Prostate gland (tissue), 2 donors: ENCODE results near the gene FOSL1. TPM values are rescaled to one million over a fixed set of nuclear protein-coding genes. Genes with fewer than 3 reads are reported as not detected.

Experiments used
- DNase-seq: peaks from one replicate; pipeline ENCODE4 v3.0.0-alpha.2; 2019; ENCODE audit warnings: low spot score
- H3K27ac ChIP-seq, 2 donors: fragments of 200-600 bp; sonication (generic); 2 replicates each; pipeline ENCODE4 v1.5.1; 2017 to 2019
- H3K27me3 ChIP-seq: fragments of 200-600 bp; sonication (generic); replicated peaks from 2 replicates; pipeline ENCODE4 v1.5.1; 2019; ENCODE audit not compliant: insufficient read depth
- H3K36me3 ChIP-seq, 2 donors: fragments of 200-600 bp; sonication (generic); 1 replicate in 1 of 2; 2 replicates in 1 of 2; pipeline versions ENCODE4 v1.5.1 to v1.8.1; 2017 to 2019
- H3K4me1 ChIP-seq: fragments of 200-600 bp; sonication (generic); replicated peaks from 2 replicates; pipeline ENCODE4 v1.5.1; 2019
- H3K4me3 ChIP-seq, 2 donors: fragments of 200-600 bp; sonication (generic); 2 replicates each; pipeline ENCODE4 v1.5.1; 2017 to 2019
- H3K9me3 ChIP-seq: fragments of 200-600 bp; sonication (generic); 2 replicates; pipeline ENCODE4 v1.5.1; 2017
- POLR2A ChIP-seq: fragments of 450-650 bp; IDR thresholded peaks from one replicate; pipeline ENCODE4 v1.6.1; 2016; ENCODE audit warnings: antibody characterized with exemption, mild to moderate bottlenecking
- POLR2AphosphoS5 ChIP-seq: sonication (generic); formaldehyde crosslinking; IDR thresholded peaks from one replicate; pipeline ENCODE4 v1.6.1; 2017; ENCODE audit warnings: antibody characterized with exemption
- WGBS: methylation state at CpG from one replicate; pipeline ENCODE4 v1.1.5; 2018; 5-methylcytosine and 5-hydroxymethylcytosine counted together
- intact Hi-C: fragments of 100-400 bp; cut with DNase I; formaldehyde crosslinking; loops from one replicate; pipeline ENCODE4 v1.14.2; 2022
- total RNA-seq, 2 donors: library from RNA; depleted of rRNA; stranded (reverse); fragments of >200 nt; gene quantifications; one replicate each; pipeline ENCODE4 v1.1.0, GENCODE V29; 2016
- TF ChIP-seq, protein P1 (sequence below), 4 experiments: fragments of 200-600 bp in 2 of 4; fragments of 450-650 bp in 2 of 4; sonication (generic) in 2 of 4; IDR thresholded peaks; 1 replicate in 3 of 4; 2 replicates in 1 of 4; pipeline ENCODE4 v1.5.1; 2016 to 2019; ENCODE audit warnings: antibody characterized with exemption in 4 of 4, mild to moderate bottlenecking in 2 of 4, moderate library complexity in 2 of 4

Gene FOSL1
- total RNA-seq, 2 donors from 2014 or later: 2.6 to 3.4 TPM

DNA sequence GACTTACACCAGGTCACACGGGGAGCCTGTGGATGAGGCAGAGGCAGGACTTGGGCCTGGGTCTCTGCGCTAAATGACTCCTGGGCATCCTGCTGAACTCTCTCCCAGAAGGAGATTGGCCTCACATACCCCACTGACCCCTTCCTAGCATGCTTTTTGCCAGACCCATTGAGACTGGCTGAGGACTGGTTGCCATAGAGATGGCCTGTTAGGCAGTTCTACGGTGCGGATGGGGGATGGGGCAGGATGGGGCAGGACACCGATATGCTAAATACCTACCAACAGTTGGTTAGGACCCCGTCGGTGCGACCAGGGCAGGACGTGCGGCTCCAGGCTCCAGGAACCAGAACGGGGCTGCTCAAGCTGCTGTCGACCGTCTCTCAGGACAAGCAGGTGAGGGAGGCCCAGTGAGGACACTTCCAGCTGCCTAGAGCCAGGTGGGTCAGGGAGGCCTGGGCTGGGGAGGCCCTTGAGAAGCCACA is 45.3 kb upstream of the FOSL1 start, which contains the start of gene TSGA10IP:
Gene TSGA10IP (plus strand): TSS at position 51 of the 482 bp plus-strand sequence. CDS start 196 bp downstream, at position 247.
- Histone ChIP-seq H3K9me3 (no peaks in the 10 kb centered on the region), H3K4me3 (no peak within 1 kb of the TSS), H3K36me3 (no peaks in the 10 kb centered on the region), H3K27me3 (no peaks in the 10 kb centered on the region), H3K4me1 (no peaks in the 10 kb centered on the region), H3K27ac (no peak within 1 kb of the TSS)
- WGBS: 67% methylated on average over 13 of the region's 13 CpGs
- TF ChIP-seq, protein P1, sequence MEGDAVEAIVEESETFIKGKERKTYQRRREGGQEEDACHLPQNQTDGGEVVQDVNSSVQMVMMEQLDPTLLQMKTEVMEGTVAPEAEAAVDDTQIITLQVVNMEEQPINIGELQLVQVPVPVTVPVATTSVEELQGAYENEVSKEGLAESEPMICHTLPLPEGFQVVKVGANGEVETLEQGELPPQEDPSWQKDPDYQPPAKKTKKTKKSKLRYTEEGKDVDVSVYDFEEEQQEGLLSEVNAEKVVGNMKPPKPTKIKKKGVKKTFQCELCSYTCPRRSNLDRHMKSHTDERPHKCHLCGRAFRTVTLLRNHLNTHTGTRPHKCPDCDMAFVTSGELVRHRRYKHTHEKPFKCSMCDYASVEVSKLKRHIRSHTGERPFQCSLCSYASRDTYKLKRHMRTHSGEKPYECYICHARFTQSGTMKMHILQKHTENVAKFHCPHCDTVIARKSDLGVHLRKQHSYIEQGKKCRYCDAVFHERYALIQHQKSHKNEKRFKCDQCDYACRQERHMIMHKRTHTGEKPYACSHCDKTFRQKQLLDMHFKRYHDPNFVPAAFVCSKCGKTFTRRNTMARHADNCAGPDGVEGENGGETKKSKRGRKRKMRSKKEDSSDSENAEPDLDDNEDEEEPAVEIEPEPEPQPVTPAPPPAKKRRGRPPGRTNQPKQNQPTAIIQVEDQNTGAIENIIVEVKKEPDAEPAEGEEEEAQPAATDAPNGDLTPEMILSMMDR (IDR thresholded peaks at IDR 0.05): no peak
- TF ChIP-seq POLR2A (no peak), POLR2AphosphoS5 (no peak)
- intact Hi-C loops: no loop called here
- no peak for DNase-seq

DNA sequence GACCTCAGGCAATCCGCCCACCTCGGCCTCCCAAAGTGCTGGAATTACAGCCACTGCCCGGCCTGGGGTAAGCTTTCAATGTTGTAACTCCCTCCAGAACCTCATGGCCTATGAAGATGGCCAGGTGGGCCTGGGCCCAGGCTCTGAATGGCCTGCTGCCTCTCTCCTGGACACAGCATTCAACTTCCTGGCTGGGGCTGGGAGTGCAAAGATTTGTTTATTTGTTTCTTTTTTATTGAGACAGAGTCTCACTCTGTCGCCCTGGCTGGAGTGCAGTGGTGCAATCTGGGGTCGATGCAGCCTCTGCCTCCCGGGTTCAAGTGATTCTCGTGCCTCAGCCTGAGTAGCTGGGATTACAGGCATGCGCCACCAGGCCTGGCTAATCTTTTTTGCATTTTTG is 44.6 kb upstream of the FOSL1 start:
- intact Hi-C loops: no loop called here
- 65% methylated on average over 8 of the region's 8 CpGs for WGBS
- no peak for DNase-seq
- no peaks in the 10 kb centered on the region for H3K4me1 ChIP-seq
- no peaks in the 10 kb centered on the region for H3K27me3 ChIP-seq
- H3K9me3 ChIP-seq: no peaks in the 10 kb centered on the region
- no peak overlapping the region for H3K4me3 ChIP-seq
- no peaks in the 10 kb centered on the region for H3K36me3 ChIP-seq
- TF ChIP-seq POLR2AphosphoS5: no peak
- TF ChIP-seq POLR2A: no peak
- TF ChIP-seq, protein P1 (IDR thresholded peaks at IDR 0.05): no peak
- H3K27ac ChIP-seq: no peak overlapping the region

DNA sequence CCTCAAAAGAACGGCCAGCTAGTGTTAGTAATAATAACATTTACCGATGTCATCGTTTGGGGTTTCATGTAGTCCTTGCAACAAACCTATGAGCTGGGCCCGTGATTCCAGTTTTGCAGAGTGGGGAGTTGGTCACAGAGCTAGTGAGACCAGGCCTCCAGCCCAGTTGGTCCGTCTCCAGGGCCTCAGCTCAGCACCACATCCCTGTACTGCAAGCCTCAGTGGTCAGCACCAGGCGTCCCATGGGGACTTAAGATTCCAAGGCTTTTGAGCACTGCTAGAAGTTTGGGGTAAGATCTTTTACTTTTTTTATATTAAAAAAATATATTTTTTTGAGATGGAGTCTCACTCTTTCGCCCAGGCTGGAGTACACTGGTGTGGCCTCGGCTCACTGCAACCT is 44.0 kb upstream of the FOSL1 start:
- WGBS: 92% methylated on average over 8 of the region's 8 CpGs
- no peaks in the 10 kb centered on the region for H3K36me3 ChIP-seq
- intact Hi-C loops: no loop called here
- TF ChIP-seq, protein P1 (IDR thresholded peaks at IDR 0.05): no peak
- no peak for TF ChIP-seq POLR2A
- TF ChIP-seq POLR2AphosphoS5: no peak
- no peak for DNase-seq
- H3K4me1 ChIP-seq: no peaks in the 10 kb centered on the region
- H3K9me3 ChIP-seq: no peaks in the 10 kb centered on the region
- H3K27ac ChIP-seq: no peak overlapping the region
- H3K27me3 ChIP-seq: no peaks in the 10 kb centered on the region
- no peak overlapping the region for H3K4me3 ChIP-seq

DNA sequence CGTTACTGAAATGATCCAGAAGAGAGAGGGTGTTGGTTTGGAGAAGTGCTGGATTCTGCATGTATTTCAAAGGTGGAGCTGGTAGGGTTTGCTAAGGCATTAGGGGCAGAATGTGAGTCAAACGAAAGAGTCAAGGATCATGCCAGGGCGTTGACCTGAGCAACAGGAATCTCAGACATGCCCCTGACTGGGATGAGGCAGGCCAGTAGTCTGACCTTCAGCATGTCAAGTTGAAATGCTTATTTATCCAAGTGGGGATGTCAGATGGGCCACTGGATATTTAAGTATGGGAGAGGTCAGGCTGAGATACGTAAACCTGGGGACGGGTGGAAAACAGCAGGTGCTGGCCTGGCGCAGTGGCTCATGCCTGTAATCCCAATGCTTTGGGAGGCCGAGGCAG is 42.3 kb upstream of the FOSL1 start:
- intact Hi-C loops: no loop called here
- TF ChIP-seq POLR2A (no peak), POLR2AphosphoS5 (no peak)
- TF ChIP-seq, protein P1 (IDR thresholded peaks at IDR 0.05): no peak
- H3K4me1 ChIP-seq: no peaks in the 10 kb centered on the region
- no peaks in the 10 kb centered on the region for H3K9me3 ChIP-seq
- H3K27me3 ChIP-seq: no peaks in the 10 kb centered on the region
- no peak overlapping the region for H3K27ac ChIP-seq
- H3K36me3 ChIP-seq: no peaks in the 10 kb centered on the region
- H3K4me3 ChIP-seq: no peak overlapping the region
- DNase-seq: no peak
- WGBS: 90% methylated on average over 7 of the region's 7 CpGs

DNA sequence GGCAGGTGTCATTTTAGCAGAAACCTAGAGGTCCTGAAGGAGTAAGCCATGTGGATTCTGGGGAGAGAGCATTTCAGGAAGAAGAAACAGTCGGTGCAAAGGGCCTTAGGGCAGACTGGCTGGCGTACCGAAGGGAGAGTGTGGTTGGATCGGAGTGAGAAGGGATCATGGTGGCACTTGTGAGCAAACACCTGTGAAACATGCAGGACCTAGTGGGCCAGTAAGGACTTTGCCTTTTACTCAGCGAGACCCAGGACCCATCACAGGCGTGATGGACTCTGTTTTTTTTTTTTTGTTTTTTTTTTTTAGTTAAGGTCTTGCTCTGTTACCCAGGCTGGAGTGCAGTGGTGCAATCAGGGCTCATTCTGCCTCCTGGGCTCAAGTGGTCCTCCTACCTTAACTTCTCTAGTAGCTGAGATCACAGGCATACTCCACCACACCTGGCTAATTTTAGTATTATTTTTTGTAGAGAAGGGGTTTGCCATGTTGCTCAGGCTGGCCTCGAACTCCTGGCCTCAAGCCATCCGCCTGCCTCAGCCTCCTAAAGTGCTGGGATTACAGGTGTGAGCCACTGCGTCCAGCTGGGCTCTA is 41.6 kb upstream of the FOSL1 start:
- no peak overlapping the region for H3K27ac ChIP-seq
- H3K4me1 ChIP-seq: no peaks in the 10 kb centered on the region
- no peak for DNase-seq
- H3K9me3 ChIP-seq: no peaks in the 10 kb centered on the region
- intact Hi-C loops: no loop called here
- H3K27me3 ChIP-seq: no peaks in the 10 kb centered on the region
- no peak overlapping the region for H3K4me3 ChIP-seq
- H3K36me3 ChIP-seq: no peaks in the 10 kb centered on the region
- no peak for TF ChIP-seq POLR2AphosphoS5
- TF ChIP-seq, protein P1 (IDR thresholded peaks at IDR 0.05): no peak
- no peak for TF ChIP-seq POLR2A
- 70% methylated on average over 9 of the region's 9 CpGs for WGBS
